ENCODE results near the gene AFM.

AFM gene

GRCh38 chr4:73439445-73439844 is 42.1 kb upstream of the AFM start:
- H3K4me1 ChIP-seq (ENCODE audit: control insufficient read depth, insufficient read depth, low read length): no peaks in the 10 kb centered on the region
- no peak overlapping the region for H3K4me3 ChIP-seq (ENCODE audit: low read depth, low read length)
- no peak overlapping the region for H3K9ac ChIP-seq (ENCODE audit: low read length)

DNA sequence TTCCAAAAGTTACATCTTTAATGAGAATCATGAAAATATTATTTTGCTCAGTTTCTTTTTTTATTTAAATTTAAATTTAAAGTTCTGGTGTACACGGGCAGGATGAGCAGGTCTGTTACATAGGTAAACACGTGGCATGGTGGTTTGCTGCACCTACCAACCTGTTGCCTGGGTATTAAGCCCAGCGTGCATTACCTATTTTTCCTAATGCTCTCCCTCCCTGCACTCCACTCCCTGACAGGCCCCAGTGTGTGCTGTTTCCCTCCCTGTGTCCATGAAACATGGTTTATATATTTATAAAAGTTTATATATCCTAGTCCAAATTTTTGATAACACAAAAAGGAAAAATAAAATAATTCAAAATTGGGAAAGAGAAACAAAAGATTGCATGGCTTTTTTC is 41.6 kb upstream of the AFM start:
- H3K9me3 ChIP-seq (ENCODE audit: control insufficient read depth, insufficient read depth, low read depth, low read length): no peaks in the 10 kb centered on the region
- H3K4me3 ChIP-seq (ENCODE audit: low read depth, low read length): no peak overlapping the region
- H3K4me1 ChIP-seq (ENCODE audit: control insufficient read depth, insufficient read depth, low read length): no peaks in the 10 kb centered on the region
- H3K9ac ChIP-seq (ENCODE audit: low read length): no peak overlapping the region
- H3K36me3 ChIP-seq (ENCODE audit: control insufficient read depth, insufficient read depth, low read length): no peaks in the 10 kb centered on the region
- no peak overlapping the region for H3K27ac ChIP-seq (ENCODE audit: low read depth, low read length)
- no peaks in the 10 kb centered on the region for H3K27me3 ChIP-seq (ENCODE audit: control insufficient read depth, insufficient read depth, low read length)

More at GRCh38 chr4:73439445-73439844, 42.1 kb upstream of the AFM start:
- no peaks in the 10 kb centered on the region for H3K27me3 ChIP-seq (ENCODE audit: control insufficient read depth, insufficient read depth, low read length)
- H3K27ac ChIP-seq (ENCODE audit: low read depth, low read length): no peak overlapping the region
- H3K9me3 ChIP-seq (ENCODE audit: control insufficient read depth, insufficient read depth, low read depth, low read length): no peaks in the 10 kb centered on the region
- H3K36me3 ChIP-seq (ENCODE audit: control insufficient read depth, insufficient read depth, low read length): no peaks in the 10 kb centered on the region

GRCh38 chr4:73440653-73441052 is 40.9 kb upstream of the AFM start:
- no peak overlapping the region for H3K9ac ChIP-seq (ENCODE audit: low read length)
- no peak overlapping the region for H3K27ac ChIP-seq (ENCODE audit: low read depth, low read length)
- no peaks in the 10 kb centered on the region for H3K9me3 ChIP-seq (ENCODE audit: control insufficient read depth, insufficient read depth, low read depth, low read length)
- H3K4me1 ChIP-seq (ENCODE audit: control insufficient read depth, insufficient read depth, low read length): no peaks in the 10 kb centered on the region
- no peak overlapping the region for H3K4me3 ChIP-seq (ENCODE audit: low read depth, low read length)
- H3K36me3 ChIP-seq (ENCODE audit: control insufficient read depth, insufficient read depth, low read length): no peaks in the 10 kb centered on the region
- no peaks in the 10 kb centered on the region for H3K27me3 ChIP-seq (ENCODE audit: control insufficient read depth, insufficient read depth, low read length)

- no peaks in the 10 kb centered on the region for H3K9me3 ChIP-seq (ENCODE audit: control insufficient read depth, insufficient read depth, low read depth, low read length)
- H3K36me3 ChIP-seq (ENCODE audit: control insufficient read depth, insufficient read depth, low read length): no peaks in the 10 kb centered on the region
- H3K27me3 ChIP-seq (ENCODE audit: control insufficient read depth, insufficient read depth, low read length): no peaks in the 10 kb centered on the region
- H3K4me1 ChIP-seq (ENCODE audit: control insufficient read depth, insufficient read depth, low read length): no peaks in the 10 kb centered on the region; the same call in 1 of the 2 replicates
- no peak overlapping the region for H3K27ac ChIP-seq (ENCODE audit: low read depth, low read length)
- no peak overlapping the region for H3K4me3 ChIP-seq (ENCODE audit: low read depth, low read length)
- H3K9ac ChIP-seq (ENCODE audit: low read length): no peak overlapping the region
Observed at GRCh38 chr4:73442275-73442674, 39.3 kb upstream of the AFM start.

GRCh38 chr4:73443224-73443623 is 38.3 kb upstream of the AFM start:
- Histone ChIP-seq H3K9ac (ENCODE audit: low read length) (no peak overlapping the region), H3K4me1 (ENCODE audit: control insufficient read depth, insufficient read depth, low read length) (no peaks in the 10 kb centered on the region; the same call in 1 of the 2 replicates), H3K27ac (ENCODE audit: low read depth, low read length) (no peak overlapping the region), H3K9me3 (ENCODE audit: control insufficient read depth, insufficient read depth, low read depth, low read length) (no peaks in the 10 kb centered on the region), H3K36me3 (ENCODE audit: control insufficient read depth, insufficient read depth, low read length) (no peaks in the 10 kb centered on the region), H3K4me3 (ENCODE audit: low read depth, low read length) (no peak overlapping the region), H3K27me3 (ENCODE audit: control insufficient read depth, insufficient read depth, low read length) (no peaks in the 10 kb centered on the region)

DNA sequence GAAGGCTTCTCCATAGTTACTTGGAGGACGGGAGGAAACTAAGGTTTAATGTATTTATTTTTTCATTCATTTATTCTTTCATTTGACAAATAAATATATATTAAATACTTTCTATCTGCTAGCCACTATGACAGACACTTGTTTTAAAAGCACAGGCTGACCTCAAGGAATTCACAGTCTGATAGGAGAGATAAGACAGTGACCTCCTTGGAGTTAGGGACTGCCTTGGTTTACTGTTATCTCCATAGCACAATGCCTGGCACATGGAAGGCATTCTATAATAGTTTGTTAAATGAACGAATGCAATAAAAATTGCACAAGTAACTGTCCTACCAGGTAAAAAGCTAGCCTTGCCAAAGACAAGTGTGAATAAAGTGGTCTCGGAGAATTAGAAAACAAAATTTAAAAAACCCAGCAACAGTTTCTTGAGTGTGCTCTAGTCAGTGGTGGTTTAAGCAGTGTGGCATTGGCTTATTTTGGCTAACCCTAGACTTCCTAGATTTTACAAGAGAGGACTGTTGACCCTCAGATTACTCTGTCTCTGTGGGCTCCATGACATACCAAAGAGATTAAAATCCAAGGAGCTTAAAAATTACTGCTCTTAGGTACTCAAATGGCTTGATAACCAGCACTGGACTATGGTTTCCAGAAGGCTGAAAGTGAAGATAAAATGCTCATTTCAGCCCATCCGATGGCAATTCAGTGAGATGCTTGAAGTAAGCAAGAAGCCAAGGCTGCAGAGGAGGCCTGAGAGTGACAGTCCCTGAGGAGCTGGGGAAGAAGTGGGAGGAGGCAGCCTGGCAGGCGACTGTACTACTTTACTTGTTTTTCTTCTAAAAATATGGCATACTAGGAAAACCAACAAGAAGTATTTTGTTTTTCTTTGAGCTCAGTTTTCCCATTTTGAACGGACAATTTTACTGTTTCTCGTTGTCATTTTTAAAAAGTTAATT is 35.9 kb upstream of the AFM start:
- H3K36me3 ChIP-seq (ENCODE audit: control insufficient read depth, insufficient read depth, low read length): no peaks in the 10 kb centered on the region
- no peak overlapping the region for H3K9ac ChIP-seq (ENCODE audit: low read length)
- no peaks in the 10 kb centered on the region for H3K27me3 ChIP-seq (ENCODE audit: control insufficient read depth, insufficient read depth, low read length)
- no peak overlapping the region for H3K4me3 ChIP-seq (ENCODE audit: low read depth, low read length)
- H3K27ac ChIP-seq (ENCODE audit: low read depth, low read length): no peak overlapping the region
- no peaks in the 10 kb centered on the region for H3K9me3 ChIP-seq (ENCODE audit: control insufficient read depth, insufficient read depth, low read depth, low read length)
- peaks cover 9% of the 10 kb centered on the region for H3K4me1 ChIP-seq (ENCODE audit: control insufficient read depth, insufficient read depth, low read length)

- Histone ChIP-seq H3K9me3 (ENCODE audit: control insufficient read depth, insufficient read depth, low read depth, low read length) (no peaks in the 10 kb centered on the region), H3K27ac (ENCODE audit: low read depth, low read length) (no peak overlapping the region), H3K36me3 (ENCODE audit: control insufficient read depth, insufficient read depth, low read length) (no peaks in the 10 kb centered on the region), H3K27me3 (ENCODE audit: control insufficient read depth, insufficient read depth, low read length) (no peaks in the 10 kb centered on the region), H3K4me3 (ENCODE audit: low read depth, low read length) (no peak overlapping the region), H3K4me1 (ENCODE audit: control insufficient read depth, insufficient read depth, low read length) (peaks cover 17% of the 10 kb centered on the region), H3K9ac (ENCODE audit: low read length) (no peak overlapping the region)
Observed at GRCh38 chr4:73446336-73446938, 35.1 kb upstream of the AFM start.

- no peak overlapping the region for H3K9ac ChIP-seq (ENCODE audit: low read length)
- no peak overlapping the region for H3K4me3 ChIP-seq (ENCODE audit: low read depth, low read length)
- H3K27me3 ChIP-seq (ENCODE audit: control insufficient read depth, insufficient read depth, low read length): no peaks in the 10 kb centered on the region
- H3K4me1 ChIP-seq (ENCODE audit: control insufficient read depth, insufficient read depth, low read length): peaks cover 29% of the 10 kb centered on the region
- H3K36me3 ChIP-seq (ENCODE audit: control insufficient read depth, insufficient read depth, low read length): no peaks in the 10 kb centered on the region
- no peak overlapping the region for H3K27ac ChIP-seq (ENCODE audit: low read depth, low read length)
- H3K9me3 ChIP-seq (ENCODE audit: control insufficient read depth, insufficient read depth, low read depth, low read length): no peaks in the 10 kb centered on the region
Observed at GRCh38 chr4:73447671-73448070, 33.9 kb upstream of the AFM start.

- H3K27me3 ChIP-seq (ENCODE audit: control insufficient read depth, insufficient read depth, low read length): no peaks in the 10 kb centered on the region
- no peak overlapping the region for H3K27ac ChIP-seq (ENCODE audit: low read depth, low read length)
- H3K4me3 ChIP-seq (ENCODE audit: low read depth, low read length): no peak overlapping the region
- no peaks in the 10 kb centered on the region for H3K9me3 ChIP-seq (ENCODE audit: control insufficient read depth, insufficient read depth, low read depth, low read length)
- H3K4me1 ChIP-seq (ENCODE audit: control insufficient read depth, insufficient read depth, low read length): peaks cover 38% of the 10 kb centered on the region
- no peak overlapping the region for H3K9ac ChIP-seq (ENCODE audit: low read length)
- H3K36me3 ChIP-seq (ENCODE audit: control insufficient read depth, insufficient read depth, low read length): no peaks in the 10 kb centered on the region
Observed at GRCh38 chr4:73448448-73449203, 32.9 kb upstream of the AFM start.

DNA sequence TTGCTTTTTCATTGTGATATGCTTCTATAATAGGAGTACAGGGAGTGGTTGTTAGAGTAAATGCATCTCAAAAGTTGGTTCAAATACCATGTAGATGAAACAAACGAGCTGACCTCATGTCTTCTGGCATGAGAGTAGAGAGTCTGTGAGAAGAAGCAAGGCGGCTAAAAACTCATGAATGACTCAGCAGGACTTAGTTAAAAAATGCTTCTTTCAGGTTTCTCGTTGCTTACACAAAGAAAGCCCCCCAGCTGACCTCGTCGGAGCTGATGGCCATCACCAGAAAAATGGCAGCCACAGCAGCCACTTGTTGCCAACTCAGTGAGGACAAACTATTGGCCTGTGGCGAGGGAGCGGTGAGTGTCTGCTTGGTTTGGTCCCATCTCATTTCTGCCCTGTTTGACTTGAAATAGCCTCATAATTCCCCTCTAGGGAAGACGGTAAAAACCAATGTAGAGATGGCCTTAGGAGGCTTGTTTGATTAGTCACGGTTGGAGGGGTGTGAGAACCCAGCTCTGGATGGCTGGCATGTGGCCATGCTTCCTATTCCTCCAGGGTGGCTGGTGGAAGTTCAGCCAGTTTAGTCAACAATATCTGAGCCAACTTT is 31.0 kb upstream of the AFM start:
- H3K36me3 ChIP-seq (ENCODE audit: control insufficient read depth, insufficient read depth, low read length): no peaks in the 10 kb centered on the region

More for the DNA sequence above, 31.0 kb upstream of the AFM start:
- Histone ChIP-seq H3K27me3 (ENCODE audit: control insufficient read depth, insufficient read depth, low read length) (no peaks in the 10 kb centered on the region), H3K9ac (ENCODE audit: low read length) (peak overlapping the region; percentile 20), H3K4me1 (ENCODE audit: control insufficient read depth, insufficient read depth, low read length) (peaks cover 40% of the 10 kb centered on the region), H3K4me3 (ENCODE audit: low read depth, low read length) (0 out of 2 replicates have a peak overlapping the region, but pooled peaks have one; percentile 6), H3K27ac (ENCODE audit: low read depth, low read length) (0 out of 2 replicates have a peak overlapping the region, but pooled peaks have one; percentile 11), H3K9me3 (ENCODE audit: control insufficient read depth, insufficient read depth, low read depth, low read length) (no peaks in the 10 kb centered on the region)
